Endothelial cell (in vitro differentiated cells): ENCODE data around the gene PTPRM. TPM values are rescaled to one million over a fixed set of nuclear protein-coding genes. Genes with fewer than 3 reads are reported as not detected.
A peak's percentile ranks its signal among the peaks of the same experiment; 100 is the strongest.

Source experiments
- DNase-seq: peaks from one replicate; pipeline ENCODE4 v3.0.0; 2021; ENCODE audit warnings: low spot score
- H3K27ac Mint-ChIP-seq: one replicate; pipeline ENCODE4 v1.8.0; 2021; ENCODE audit warnings: mixed read lengths, inconsistent platforms; ENCODE audit not compliant: unreplicated experiment
- H3K27me3 Mint-ChIP-seq: one replicate; pipeline ENCODE4 v1.8.0; 2021; ENCODE audit warnings: mild to moderate bottlenecking, moderate library complexity, mixed read lengths, inconsistent platforms; ENCODE audit not compliant: unreplicated experiment
- H3K36me3 Mint-ChIP-seq: one replicate; pipeline ENCODE4 v1.8.0; 2021; ENCODE audit warnings: mild to moderate bottlenecking, low read depth, mixed read lengths, inconsistent platforms; ENCODE audit not compliant: unreplicated experiment
- H3K4me1 Mint-ChIP-seq: one replicate; pipeline ENCODE4 v1.8.0; 2021; ENCODE audit warnings: mild to moderate bottlenecking, mixed read lengths, inconsistent platforms; ENCODE audit not compliant: unreplicated experiment
- H3K4me3 Mint-ChIP-seq: one replicate; pipeline ENCODE4 v1.8.0; 2021; ENCODE audit warnings: mild to moderate bottlenecking, mixed read lengths, inconsistent platforms; ENCODE audit not compliant: unreplicated experiment
- H3K9me3 Mint-ChIP-seq: one replicate; pipeline ENCODE4 v1.8.0; 2021; ENCODE audit warnings: mixed read lengths, inconsistent platforms; ENCODE audit not compliant: unreplicated experiment
- CTCF ChIP-seq: fragments of 200-600 bp; sonication (generic); IDR thresholded peaks from one replicate; pipeline ENCODE4 v1.5.0; 2021; ENCODE audit warnings: antibody characterized with exemption; ENCODE audit not compliant: unreplicated experiment
- total RNA-seq: library from RNA; stranded (reverse); fragmentation: NEBNext Ultra II Directional; extraction: Animal tissue kit (Norgen Biotek cat#: 25700); gene quantifications from one replicate; pipeline ENCODE4 v1.2.1, GENCODE V29; 2021; ENCODE audit not compliant: unreplicated experiment

PTPRM gene
- total RNA-seq, 1 donor from 2014 or later = 284 TPM

GRCh38 chr18:8097927-8098326 is 530.8 kb downstream of the PTPRM start:
- H3K27ac Mint-ChIP-seq = no peak overlapping the region
- H3K27me3 Mint-ChIP-seq = peaks cover 19% of the 10 kb centered on the region
- peaks cover 3% of the 10 kb centered on the region for H3K4me1 Mint-ChIP-seq
- peaks cover 52% of the 10 kb centered on the region for H3K36me3 Mint-ChIP-seq
- H3K4me3 Mint-ChIP-seq = no peak overlapping the region
- H3K9me3 Mint-ChIP-seq = no peaks in the 10 kb centered on the region
- no peak for TF ChIP-seq CTCF
- DNase-seq = no peak

- DNase-seq = no peak
- peaks cover 11% of the 10 kb centered on the region for H3K27me3 Mint-ChIP-seq
- H3K4me3 Mint-ChIP-seq = no peak overlapping the region
- no peak for TF ChIP-seq CTCF
- H3K27ac Mint-ChIP-seq = no peak overlapping the region
- no peaks in the 10 kb centered on the region for H3K4me1 Mint-ChIP-seq
- no peaks in the 10 kb centered on the region for H3K9me3 Mint-ChIP-seq
- H3K36me3 Mint-ChIP-seq = peaks cover 24% of the 10 kb centered on the region
These were observed 539.5 kb downstream of the PTPRM start for GRCh38 chr18:8106603-8107002.

- H3K36me3 Mint-ChIP-seq = peaks cover 16% of the 10 kb centered on the region
- no peak for TF ChIP-seq CTCF
- H3K27ac Mint-ChIP-seq = no peak overlapping the region
- H3K27me3 Mint-ChIP-seq = peaks cover 12% of the 10 kb centered on the region
- no peak overlapping the region for H3K4me3 Mint-ChIP-seq
- no peaks in the 10 kb centered on the region for H3K9me3 Mint-ChIP-seq
- DNase-seq = no peak
- H3K4me1 Mint-ChIP-seq = no peaks in the 10 kb centered on the region
These were observed 540.3 kb downstream of the PTPRM start for GRCh38 chr18:8107426-8107825.

- Mint-ChIP-seq H3K27me3 (peaks cover 12% of the 10 kb centered on the region), H3K27ac (no peak overlapping the region), H3K36me3 (peaks cover 9% of the 10 kb centered on the region), H3K9me3 (no peaks in the 10 kb centered on the region), H3K4me3 (no peak overlapping the region), H3K4me1 (peaks cover 5% of the 10 kb centered on the region)
- no peak for DNase-seq
- TF ChIP-seq CTCF = no peak
These were observed 547.4 kb downstream of the PTPRM start for GRCh38 chr18:8114480-8114879.

- DNase-seq = no peak
- peaks cover 9% of the 10 kb centered on the region for H3K36me3 Mint-ChIP-seq
- H3K4me3 Mint-ChIP-seq = peak overlapping the region; percentile 21
- no peak for TF ChIP-seq CTCF
- H3K9me3 Mint-ChIP-seq = no peaks in the 10 kb centered on the region
- no peak overlapping the region for H3K27ac Mint-ChIP-seq
- peaks cover 5% of the 10 kb centered on the region for H3K4me1 Mint-ChIP-seq
- H3K27me3 Mint-ChIP-seq = peaks cover 3% of the 10 kb centered on the region
These were observed 549.4 kb downstream of the PTPRM start for GRCh38 chr18:8116341-8117005.
